Measurements from ENCODE around the gene ATP8B3.
A peak's percentile ranks its signal among the peaks of the same experiment; 100 is the strongest.

ATP8B3 gene

DNA sequence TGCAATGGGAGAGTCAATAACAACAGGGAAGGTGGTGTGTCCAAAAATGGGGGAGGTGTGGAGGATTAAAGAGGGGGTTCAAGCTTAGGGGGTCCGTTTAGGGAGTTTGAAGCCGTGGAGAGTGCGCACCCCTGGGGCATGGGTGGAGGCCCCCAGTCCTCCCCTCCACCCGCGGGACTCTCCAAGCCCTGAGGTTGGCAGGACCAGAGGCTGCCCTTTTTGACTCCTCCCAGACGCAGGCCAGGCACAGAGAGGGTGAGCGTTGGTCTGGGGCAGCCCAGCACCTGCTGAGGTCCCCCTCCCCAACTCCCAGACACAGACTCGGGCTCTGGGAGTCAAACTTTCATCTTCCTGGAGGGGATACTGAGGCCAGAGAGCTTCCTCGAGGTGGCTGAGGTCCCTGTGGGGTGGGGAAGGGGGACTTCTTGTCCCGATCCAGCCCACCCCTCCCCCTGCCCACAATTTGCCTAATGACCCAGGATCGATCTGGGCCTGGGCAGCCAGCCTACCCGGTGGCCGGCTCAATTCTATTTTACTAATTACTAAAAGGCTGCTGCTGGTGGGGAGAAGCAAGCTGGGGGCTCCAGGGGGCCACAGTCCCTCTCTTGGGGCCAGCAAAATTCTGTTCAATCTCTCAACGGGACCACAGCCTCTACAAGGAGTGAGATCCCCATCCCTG, 61.6 kb downstream of the ATP8B3 start:
- H3K9me3 Mint-ChIP-seq, result no peaks in the 10 kb centered on the region
- DNase-seq, result no peak
- peaks cover 17% of the 10 kb centered on the region for H3K4me1 Mint-ChIP-seq (ENCODE audit: low read depth)
- no peak overlapping the region for H3K27ac Mint-ChIP-seq
- peaks cover 58% of the 10 kb centered on the region for H3K27me3 Mint-ChIP-seq
- H3K4me3 Mint-ChIP-seq, result peak overlapping the region; percentile 25
- H3K36me3 Mint-ChIP-seq (ENCODE audit: low read depth), result no peaks in the 10 kb centered on the region

DNA sequence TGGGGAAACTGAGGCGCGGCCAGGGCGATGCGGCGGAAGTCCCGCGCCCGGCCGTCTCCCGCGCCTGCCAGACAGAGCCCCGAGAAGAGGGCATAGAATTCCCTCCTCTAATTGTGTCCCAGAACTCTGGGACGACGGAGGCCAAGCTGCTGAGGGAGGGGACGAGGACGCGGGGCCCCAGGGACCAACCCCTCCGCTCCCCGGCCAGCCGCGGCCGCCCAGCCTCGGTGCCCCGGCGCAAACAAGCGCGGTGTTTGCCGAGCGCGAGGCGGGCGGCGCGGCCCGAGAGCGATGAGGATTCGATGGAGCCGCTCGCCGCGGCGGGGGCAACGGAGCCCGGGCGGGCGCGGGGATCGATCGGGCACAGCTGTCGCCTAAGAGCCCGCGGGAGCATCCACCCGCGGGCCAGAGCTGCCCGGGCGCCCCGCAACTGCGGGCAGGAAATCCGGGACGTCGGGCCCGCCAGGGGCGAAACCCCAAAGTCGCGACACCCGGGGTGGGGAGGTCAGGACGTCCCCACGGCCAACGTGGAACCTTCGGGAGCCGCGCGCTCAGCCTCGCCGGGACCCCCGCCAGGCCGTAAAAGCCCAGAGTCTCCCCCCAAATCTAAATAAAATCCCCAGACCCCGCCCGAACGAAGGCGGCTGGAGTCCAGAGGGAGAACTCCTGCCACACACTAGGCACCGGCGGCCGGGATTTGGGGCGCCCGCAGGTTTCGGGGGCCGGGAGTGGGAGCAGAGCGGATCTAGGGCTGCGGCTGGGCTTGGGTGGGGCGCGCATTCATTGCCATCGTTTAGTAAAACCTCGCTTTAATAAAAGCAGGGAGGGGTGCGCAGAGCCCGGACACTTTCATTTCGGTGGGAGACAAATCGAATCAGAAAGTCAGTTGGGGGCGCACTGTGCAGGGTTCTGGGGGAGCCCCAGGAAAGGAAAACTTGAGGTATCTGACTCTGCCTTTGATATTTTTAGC, 62.4 kb downstream of the ATP8B3 start:
- H3K9me3 Mint-ChIP-seq, result no peaks in the 10 kb centered on the region
- H3K27me3 Mint-ChIP-seq, result peaks cover 61% of the 10 kb centered on the region

DNA sequence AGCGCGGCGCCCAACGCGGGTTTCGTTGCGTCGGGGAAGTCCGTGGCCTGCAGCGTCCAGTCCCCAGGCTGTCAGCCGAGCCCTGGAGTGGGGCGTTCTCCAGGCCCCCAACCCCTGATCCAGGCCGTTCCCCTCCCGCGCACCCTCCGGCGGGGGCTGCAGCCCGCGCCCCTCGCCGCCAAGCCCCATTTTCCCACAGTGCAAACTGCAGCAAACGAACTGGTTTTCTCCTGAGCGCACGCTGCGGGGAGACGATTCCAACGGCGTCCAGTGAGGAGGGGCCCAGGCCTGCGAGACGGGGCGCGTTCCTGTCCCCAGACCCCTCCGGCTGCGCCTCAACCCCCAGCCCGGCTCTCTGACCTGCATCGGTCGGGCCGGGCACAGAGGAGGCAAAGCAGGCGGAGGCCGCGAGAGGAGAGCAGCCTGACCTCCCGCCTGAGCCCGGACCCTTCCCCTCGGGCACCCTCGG, 63.2 kb downstream of the ATP8B3 start:
- no peaks in the 10 kb centered on the region for H3K9me3 Mint-ChIP-seq
- H3K36me3 Mint-ChIP-seq (ENCODE audit: low read depth), result no peaks in the 10 kb centered on the region
- H3K4me1 Mint-ChIP-seq (ENCODE audit: low read depth), result peaks cover 15% of the 10 kb centered on the region
- peaks cover 63% of the 10 kb centered on the region for H3K27me3 Mint-ChIP-seq
- no peak overlapping the region for H3K27ac Mint-ChIP-seq
- no peak overlapping the region for H3K4me3 Mint-ChIP-seq
- DNase-seq, result no peak

More for the DNA sequence above, 62.4 kb downstream of the ATP8B3 start:
- DNase-seq, result no peak
- no peak overlapping the region for H3K27ac Mint-ChIP-seq
- H3K36me3 Mint-ChIP-seq (ENCODE audit: low read depth), result no peaks in the 10 kb centered on the region
- H3K4me1 Mint-ChIP-seq (ENCODE audit: low read depth), result peaks cover 16% of the 10 kb centered on the region
- H3K4me3 Mint-ChIP-seq, result peak overlapping the region; percentile 25

DNA sequence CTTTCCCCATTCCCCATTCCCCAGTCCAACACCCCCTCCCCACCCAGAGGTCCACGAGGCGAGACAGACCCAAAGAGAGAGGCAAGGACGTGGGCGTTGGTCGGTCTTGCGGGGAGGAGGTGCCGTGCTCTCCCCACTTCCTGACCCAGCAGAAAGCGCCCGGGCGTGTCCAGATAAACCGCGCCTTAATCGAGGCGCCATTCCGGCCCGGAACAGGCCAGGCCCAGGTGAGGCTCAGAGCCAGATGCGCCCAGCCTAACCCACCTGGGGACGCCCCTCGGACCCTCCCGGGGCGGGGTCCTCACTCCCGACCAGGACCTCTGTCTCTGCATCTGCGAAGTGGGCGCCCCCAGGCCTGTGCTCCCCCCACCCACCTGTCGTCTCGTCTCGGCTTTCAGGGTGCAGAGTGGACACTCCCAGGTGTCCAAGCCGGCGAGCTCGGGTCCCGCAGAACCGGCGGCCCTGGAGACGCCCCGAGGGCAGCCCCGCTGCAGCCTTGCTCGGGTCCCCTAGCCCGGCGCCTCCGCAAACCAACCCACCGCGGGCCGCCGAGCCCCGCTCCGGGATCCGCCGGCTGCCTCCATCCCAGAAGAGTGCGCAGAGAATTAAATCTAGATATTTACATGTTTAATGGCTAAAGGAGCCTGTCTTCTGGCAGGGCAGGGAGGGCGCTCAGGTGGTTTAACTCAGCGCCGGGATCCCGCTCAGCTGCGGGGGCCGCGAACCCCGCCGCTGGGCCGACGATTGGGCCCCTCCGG, 63.8 kb downstream of the ATP8B3 start:
- Mint-ChIP-seq H3K36me3 (ENCODE audit: low read depth) (no peaks in the 10 kb centered on the region), H3K27me3 (peaks cover 64% of the 10 kb centered on the region), H3K4me3 (no peak overlapping the region), H3K27ac (no peak overlapping the region), H3K4me1 (ENCODE audit: low read depth) (peaks cover 15% of the 10 kb centered on the region), H3K9me3 (no peaks in the 10 kb centered on the region)
- DNase-seq, result peak; percentile 36

DNA sequence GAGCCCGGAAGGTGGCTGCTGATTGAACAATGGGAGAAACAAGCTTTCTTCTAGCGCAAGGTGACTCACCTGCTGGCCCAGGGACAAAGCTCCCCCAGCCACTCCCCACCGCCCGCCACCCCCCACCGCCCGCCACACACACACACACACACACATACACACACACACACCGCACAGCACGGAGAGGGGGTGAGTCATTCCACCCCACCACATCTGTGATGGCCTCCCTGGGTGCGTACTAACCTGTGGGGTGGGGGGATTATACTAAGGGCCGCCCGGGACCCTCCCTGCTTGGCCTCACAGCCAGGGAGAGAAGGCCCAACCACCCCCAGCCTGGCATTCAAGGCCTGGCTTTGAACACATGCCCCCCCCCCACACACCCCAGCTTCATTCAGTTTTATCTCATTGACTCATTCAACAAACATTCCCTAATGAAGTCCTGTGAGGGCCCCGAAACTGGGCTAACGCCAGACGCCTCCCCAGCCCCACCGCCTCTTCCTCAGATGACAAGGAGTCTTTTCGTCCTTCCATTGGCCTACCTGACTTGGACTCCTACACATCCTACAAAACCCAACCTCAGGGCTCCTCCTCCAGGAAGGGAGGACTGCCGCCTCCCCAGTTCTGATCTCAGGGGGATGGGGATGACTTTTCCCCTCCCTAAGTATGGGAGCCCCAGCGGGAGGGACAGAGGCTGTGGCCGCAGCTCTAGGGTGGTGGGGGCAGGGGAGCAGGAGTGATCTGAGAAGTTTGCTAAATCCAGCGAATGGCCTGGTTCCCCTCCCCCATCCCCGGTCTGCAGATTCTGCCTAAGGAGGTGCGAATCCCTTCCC, 64.6 kb downstream of the ATP8B3 start:
- Mint-ChIP-seq H3K4me3 (no peak overlapping the region), H3K27ac (no peak overlapping the region), H3K9me3 (no peaks in the 10 kb centered on the region), H3K36me3 (ENCODE audit: low read depth) (no peaks in the 10 kb centered on the region), H3K27me3 (peaks cover 63% of the 10 kb centered on the region), H3K4me1 (ENCODE audit: low read depth) (peaks cover 15% of the 10 kb centered on the region)
- peak; percentile 52 for DNase-seq

DNA sequence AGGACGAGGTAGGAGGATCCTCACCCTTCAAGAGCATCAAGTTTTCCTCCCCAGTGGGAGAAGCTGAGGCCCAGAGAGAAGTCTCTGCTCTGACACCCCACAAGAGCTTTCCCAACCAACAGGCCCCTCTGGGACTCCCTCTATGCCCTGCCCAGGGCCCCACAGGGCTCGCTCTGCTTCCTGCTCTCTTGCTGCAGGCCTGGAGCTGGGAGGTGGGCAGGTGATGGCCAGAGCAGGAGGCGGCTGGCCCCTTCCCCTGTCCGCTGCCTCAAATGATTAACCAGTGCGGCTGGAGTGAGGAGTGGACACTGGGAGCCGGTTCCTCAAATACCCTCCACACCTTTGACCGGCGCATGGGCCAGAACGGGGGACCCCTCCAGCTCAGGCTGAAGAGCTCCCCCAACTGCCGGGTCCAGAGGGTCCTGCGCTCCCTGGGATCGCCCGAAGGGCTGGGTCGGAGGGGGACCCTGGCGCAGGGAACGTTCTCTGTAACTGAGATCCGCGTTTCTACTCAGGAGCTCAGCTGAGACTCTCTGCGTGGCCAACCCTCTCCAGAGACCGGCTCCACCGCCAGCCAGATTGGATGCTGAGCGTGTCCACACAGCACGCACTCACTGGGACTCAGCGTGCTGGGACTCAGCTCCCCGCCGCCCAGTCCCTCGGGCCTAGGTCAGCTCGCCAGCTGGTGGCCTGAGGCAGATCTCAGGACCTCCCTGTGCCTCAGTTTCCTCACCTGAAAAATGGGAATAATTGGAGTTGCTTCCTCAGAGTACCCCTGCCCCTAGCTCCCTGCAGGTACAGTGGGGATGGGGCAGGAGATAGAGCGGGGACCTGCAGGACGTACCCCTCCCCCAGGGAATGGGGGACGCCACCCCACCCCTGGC, 65.4 kb downstream of the ATP8B3 start:
- Mint-ChIP-seq H3K27ac (no peak overlapping the region), H3K4me3 (no peak overlapping the region), H3K4me1 (ENCODE audit: low read depth) (peaks cover 15% of the 10 kb centered on the region), H3K9me3 (no peaks in the 10 kb centered on the region), H3K27me3 (peaks cover 57% of the 10 kb centered on the region), H3K36me3 (ENCODE audit: low read depth) (no peaks in the 10 kb centered on the region)
- peak; percentile 34 for DNase-seq

DNA sequence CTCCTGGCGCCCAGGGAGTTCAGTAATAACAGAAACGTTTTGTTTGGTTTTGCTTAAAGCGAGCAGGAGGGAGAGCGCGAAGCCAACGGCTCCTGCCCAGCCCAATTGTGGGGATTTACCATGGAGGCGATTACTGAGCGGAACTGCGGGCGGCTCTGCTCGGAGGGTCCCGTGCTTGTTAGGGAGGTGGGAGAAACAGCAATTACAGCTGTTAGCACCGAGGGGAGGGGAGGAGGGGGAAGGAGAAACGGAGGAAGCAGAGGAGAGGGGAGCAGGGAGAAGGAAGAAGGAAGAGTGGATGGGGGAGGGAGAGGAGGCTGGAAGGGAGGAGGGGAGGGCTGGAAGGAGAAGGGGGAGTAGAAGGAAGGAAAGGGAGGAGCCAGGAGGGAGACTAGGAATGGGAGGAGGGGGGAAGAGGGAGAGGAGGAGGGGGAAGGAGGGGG, 66.5 kb downstream of the ATP8B3 start:
- Mint-ChIP-seq H3K27ac (no peak overlapping the region), H3K36me3 (ENCODE audit: low read depth) (no peaks in the 10 kb centered on the region), H3K9me3 (no peaks in the 10 kb centered on the region), H3K4me3 (no peak overlapping the region), H3K27me3 (peaks cover 52% of the 10 kb centered on the region), H3K4me1 (ENCODE audit: low read depth) (peaks cover 15% of the 10 kb centered on the region)
- DNase-seq, result no peak

DNA sequence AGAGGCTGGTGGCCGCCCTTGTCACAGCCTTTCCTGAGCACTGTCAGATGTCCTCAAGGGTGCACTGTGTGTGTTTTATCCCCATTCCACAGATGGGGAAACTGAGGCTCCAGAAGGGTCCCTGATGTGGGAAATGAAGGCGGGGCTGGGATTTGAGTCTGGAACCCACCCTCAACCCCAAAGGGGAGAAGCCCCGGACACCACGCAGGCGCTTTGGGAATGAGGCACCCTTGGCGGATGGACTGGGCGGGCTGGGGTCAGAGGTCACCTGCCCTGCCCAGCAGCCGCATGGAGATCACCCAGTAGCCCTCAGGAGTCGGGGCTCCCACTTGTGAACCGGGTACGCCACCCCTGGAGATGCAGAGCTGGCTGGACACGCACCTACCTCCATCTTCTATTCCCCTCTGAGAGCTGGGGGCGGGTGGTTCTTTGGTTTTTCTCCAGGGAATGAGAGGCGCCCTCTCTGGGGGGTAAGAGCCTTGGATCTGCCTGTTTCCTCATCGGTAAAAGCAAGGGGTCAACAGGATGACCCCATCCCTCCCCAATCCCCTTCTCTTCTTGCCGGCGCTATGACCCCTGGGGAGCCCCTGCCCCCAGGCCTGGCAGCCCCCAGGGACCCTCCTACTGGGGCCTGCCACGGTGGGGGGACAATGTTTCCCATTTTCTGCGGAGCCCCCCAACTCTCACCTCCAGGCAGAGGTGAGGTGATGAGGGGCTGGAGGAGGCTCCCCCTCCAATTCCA, 67.1 kb downstream of the ATP8B3 start:
- H3K36me3 Mint-ChIP-seq (ENCODE audit: low read depth), result no peaks in the 10 kb centered on the region
- H3K27me3 Mint-ChIP-seq, result peaks cover 52% of the 10 kb centered on the region
- no peaks in the 10 kb centered on the region for H3K9me3 Mint-ChIP-seq
- peaks cover 11% of the 10 kb centered on the region for H3K4me1 Mint-ChIP-seq (ENCODE audit: low read depth)
- no peak for DNase-seq
- no peak overlapping the region for H3K27ac Mint-ChIP-seq
- H3K4me3 Mint-ChIP-seq, result no peak overlapping the region

DNA sequence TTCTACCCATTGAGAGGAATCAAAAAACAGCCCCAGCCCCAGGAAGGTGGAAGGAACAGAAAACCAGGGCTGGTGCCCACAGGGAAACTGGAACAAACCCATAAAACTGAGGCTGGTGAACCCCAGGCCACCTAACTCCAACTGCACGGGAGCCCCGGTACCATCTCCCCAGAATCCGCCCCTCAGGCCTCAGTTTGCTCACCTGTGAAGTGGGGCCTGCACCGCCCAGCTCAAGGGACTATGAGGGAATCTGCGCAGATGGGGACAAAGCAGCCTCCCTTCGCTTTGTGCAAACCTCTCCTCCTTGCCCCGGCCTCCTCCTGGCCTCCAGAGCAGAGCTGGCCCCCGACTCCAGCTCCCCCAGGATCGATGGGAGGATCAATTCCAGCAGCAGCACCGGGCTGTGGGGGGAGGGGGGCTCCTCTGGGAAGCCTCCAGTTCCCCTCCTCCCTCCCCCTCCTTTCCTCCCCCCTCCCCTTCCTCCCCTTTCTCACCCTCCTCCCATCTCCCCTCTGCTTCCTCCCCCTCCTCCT, 67.9 kb downstream of the ATP8B3 start:
- Mint-ChIP-seq H3K9me3 (no peaks in the 10 kb centered on the region), H3K27me3 (peaks cover 51% of the 10 kb centered on the region), H3K4me3 (no peak overlapping the region), H3K4me1 (ENCODE audit: low read depth) (peaks cover 10% of the 10 kb centered on the region), H3K36me3 (ENCODE audit: low read depth) (no peaks in the 10 kb centered on the region), H3K27ac (no peak overlapping the region)
- no peak for DNase-seq

DNA sequence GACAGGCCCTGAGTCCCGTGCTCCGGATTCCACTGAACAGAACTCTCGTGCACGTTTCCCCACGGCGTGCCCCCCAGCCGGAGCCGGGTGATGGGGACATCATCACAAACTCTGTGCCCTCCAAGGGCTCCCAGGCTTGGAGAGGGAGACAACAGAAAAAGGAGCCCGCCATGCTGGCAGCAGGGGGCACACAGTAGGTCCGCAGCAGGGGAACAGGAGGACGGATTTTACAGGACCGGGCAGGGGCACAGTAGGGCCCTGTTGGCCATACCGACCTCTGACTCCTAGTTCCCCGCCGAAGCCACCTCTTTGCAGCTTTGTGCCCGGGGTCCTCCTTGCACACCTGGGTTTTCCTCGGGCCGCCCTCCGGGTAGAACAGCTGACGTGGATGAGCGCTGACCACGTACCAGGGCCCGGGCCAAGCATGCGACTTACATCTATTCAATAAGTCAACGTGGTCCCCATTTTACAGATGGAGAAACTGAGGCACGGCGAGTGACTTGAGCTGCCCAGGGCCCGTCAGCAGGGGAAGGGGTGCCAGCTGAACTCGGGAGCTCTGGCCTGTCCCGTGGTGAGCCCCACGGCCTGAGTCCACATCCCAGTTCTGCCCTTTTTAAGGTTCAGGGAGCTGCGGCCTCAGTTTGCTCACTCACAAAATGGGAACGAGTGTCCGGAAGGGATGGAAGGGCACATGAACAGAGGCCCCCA, 68.9 kb downstream of the ATP8B3 start:
- no peaks in the 10 kb centered on the region for H3K9me3 Mint-ChIP-seq
- no peaks in the 10 kb centered on the region for H3K36me3 Mint-ChIP-seq (ENCODE audit: low read depth)
- H3K27me3 Mint-ChIP-seq, result peaks cover 51% of the 10 kb centered on the region
- H3K4me1 Mint-ChIP-seq (ENCODE audit: low read depth), result peaks cover 10% of the 10 kb centered on the region
- no peak overlapping the region for H3K27ac Mint-ChIP-seq
- DNase-seq, result no peak
- H3K4me3 Mint-ChIP-seq, result no peak overlapping the region

DNA sequence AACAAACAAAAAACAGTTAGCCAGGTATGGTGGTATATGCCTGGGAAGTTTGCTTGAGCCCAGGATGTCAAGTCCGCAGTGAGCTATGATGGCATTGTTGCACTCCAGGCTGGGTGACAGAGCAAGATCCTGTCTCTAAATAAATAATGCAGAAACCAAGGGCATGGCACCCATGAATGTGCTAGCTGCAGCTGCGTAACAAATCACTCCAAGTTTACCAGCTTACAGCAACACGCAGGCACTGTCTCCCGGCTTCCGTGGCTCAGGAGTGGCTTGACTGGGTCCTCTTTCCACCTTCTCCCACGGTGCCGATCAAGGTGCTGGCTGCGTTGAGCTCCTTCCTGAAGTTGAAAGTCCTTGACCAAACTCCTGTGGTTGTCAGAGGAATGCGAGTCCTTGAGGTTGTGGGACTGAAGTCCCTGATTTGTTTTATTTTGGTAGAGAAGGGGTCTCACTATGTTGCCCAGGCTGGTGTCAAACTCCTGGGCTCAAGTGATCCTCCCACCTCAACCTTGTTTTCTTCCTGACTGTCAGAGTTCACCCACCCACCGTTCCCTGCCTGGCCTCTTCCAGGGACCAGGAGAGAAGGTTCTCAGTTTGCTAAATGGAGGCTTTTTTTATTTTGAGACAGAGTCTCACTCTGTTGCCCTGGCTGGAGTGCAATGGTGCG, 72.0 kb downstream of the ATP8B3 start:
- Mint-ChIP-seq H3K4me3 (no peak overlapping the region), H3K4me1 (ENCODE audit: low read depth) (no peaks in the 10 kb centered on the region), H3K27me3 (peaks cover 59% of the 10 kb centered on the region), H3K36me3 (ENCODE audit: low read depth) (no peaks in the 10 kb centered on the region), H3K9me3 (no peaks in the 10 kb centered on the region), H3K27ac (no peak overlapping the region)
- no peak for DNase-seq
